Right lobe of liver (tissue), 6 donors: ENCODE measurements around the gene RBP2. TPM values are rescaled to one million over a fixed set of nuclear protein-coding genes. Genes with fewer than 3 reads are reported as not detected.

Experiments used
- ATAC-seq, 4 donors: fragments of 200-7000 bp; cut with Tn5 transposase; one replicate each; pipeline ENCODE4 v1.9.1; 2020; ENCODE audit warnings: mild to moderate bottlenecking in 4 of 4, moderate library complexity in 4 of 4
- DNase-seq, 3 donors: peaks; one replicate each; pipeline ENCODE4 v3.0.0-alpha.2; 2020
- H3K27ac ChIP-seq, 3 donors: fragments of 200-600 bp; one replicate each; pipeline ENCODE4 v1.8.0; 2022
- H3K27me3 ChIP-seq, 2 donors: fragments of 200-600 bp; one replicate each; pipeline ENCODE4 v1.8.0; 2022
- H3K36me3 ChIP-seq, 4 donors: fragments of 200-600 bp; sonication (generic) in 1 of 4; one replicate each; pipeline versions ENCODE4 v1.5.1 to v1.8.0; 2017 to 2022; ENCODE audit warnings: control low read depth in 1 of 4
- H3K4me1 ChIP-seq, 4 donors: fragments of 200-600 bp; sonication (generic) in 1 of 4; one replicate each; pipeline versions ENCODE4 v1.5.1 to v1.8.0; 2017 to 2022; ENCODE audit warnings: control low read depth in 1 of 4
- H3K4me3 ChIP-seq, 3 donors: fragments of 200-600 bp; one replicate each; pipeline ENCODE4 v1.8.0; 2022
- H3K9me3 ChIP-seq, 4 donors: fragments of 200-600 bp; sonication (generic) in 1 of 4; one replicate each; pipeline versions ENCODE4 v1.5.1 to v1.8.0; 2017 to 2022; ENCODE audit warnings: control low read depth in 1 of 4
- CTCF ChIP-seq, 4 donors: fragments of 200-600 bp in 3 of 4; fragments of 450-650 bp in 1 of 4; IDR thresholded peaks; one replicate each; pipeline versions ENCODE4 v1.5.1 to v1.8.0; 2016 to 2022; ENCODE audit warnings: antibody characterized with exemption in 4 of 4, mild to moderate bottlenecking in 2 of 4
- POLR2A ChIP-seq: fragments of 450-650 bp; IDR thresholded peaks from one replicate; pipeline ENCODE4 v1.6.1; 2017; ENCODE audit warnings: antibody characterized with exemption, mild to moderate bottlenecking
- WGBS: methylation state at CpG from one replicate; pipeline ENCODE4 v1.1.6; 2018; ENCODE audit warnings: low coverage, low lambda C conversion rate; ENCODE audit not compliant: insufficient coverage; ENCODE audit errors: missing lambda C conversion rate; 5-methylcytosine and 5-hydroxymethylcytosine counted together
- intact Hi-C, 2 donors: fragments of 100-400 bp; cut with DNase I; formaldehyde crosslinking; loops; one replicate each; pipeline versions ENCODE4 v1.11.2 to v1.14.1; 2022
- long read RNA-seq: library from polyadenylated mRNA; unstranded; transcript quantifications from one replicate; pipeline ENCODE4 v2.0.0, GENCODE V29; 2019
- total RNA-seq, 6 experiments: library from RNA; depleted of rRNA in 2 of 6; stranded (reverse); fragments of >200 nt in 2 of 6; fragmentation: NEBNext Ultra II Directional in 3 of 6; extraction: Animal tissue kit (Norgen Biotek cat#: 25700) in 3 of 6; gene quantifications; one replicate each; pipeline versions ENCODE4 v1.1.0 to v1.2.4, GENCODE V29; 2016 to 2023
- donor health status: DM: no; HTN: yes; CAD: no.
- donor health status: DM: no; HTN: no; CAD: no.
- donor health status: DM: no; HTN: no; CAD: no.
- donor health status: DM: no; HTN: yes; CAD: no.
- donor health status: DM: no; HTN: yes; CAD: no.

Gene RBP2
- not detected for total RNA-seq
- long read RNA-seq: 0 reads

- WGBS: 71% methylated on average over 4 of the region's 4 CpGs
- DNase-seq: no peak
- intact Hi-C loops: no loop called here
- Histone ChIP-seq H3K4me3 (no peak within 1 kb of the TSS), H3K36me3 (no peaks in the 10 kb centered on the region), H3K9me3 (no peaks in the 10 kb centered on the region), H3K27me3 (no peaks in the 10 kb centered on the region), H3K27ac (no peak within 1 kb of the TSS), H3K4me1 (no peaks in the 10 kb centered on the region)
- TF ChIP-seq POLR2A: no peak
- no peak for TF ChIP-seq CTCF (IDR thresholded peaks at IDR 0.05)
- no peak for ATAC-seq
Observed at GRCh38 chr3:139476348-139476747, at the start of gene RBP2. Gene RBP2, minus strand, starts transcription at chr3:139476516. Its CDS starts 57 bp downstream, at chr3:139476459.

- Histone ChIP-seq H3K27ac (no peak overlapping the region), H3K4me3 (no peak overlapping the region), H3K4me1 (no peaks in the 10 kb centered on the region), H3K36me3 (no peaks in the 10 kb centered on the region), H3K27me3 (no peaks in the 10 kb centered on the region), H3K9me3 (no peaks in the 10 kb centered on the region)
- TF ChIP-seq POLR2A (no peak), CTCF (IDR thresholded peaks at IDR 0.05) (no peak)
- DNase-seq: no peak
- 84% methylated on average over 4 of the region's 7 CpGs for WGBS
- intact Hi-C loops: no loop called here
- ATAC-seq: no peak
Observed at GRCh38 chr3:139524841-139525636, 48.7 kb upstream of the RBP2 start.

- intact Hi-C loops: no loop called here
- no peak for ATAC-seq
- H3K4me1 ChIP-seq: no peaks in the 10 kb centered on the region
- no peak overlapping the region for H3K27ac ChIP-seq
- H3K9me3 ChIP-seq: no peaks in the 10 kb centered on the region
- no CpG with 5 or more reads among the region's 1 CpG for WGBS
- no peaks in the 10 kb centered on the region for H3K36me3 ChIP-seq
- no peak overlapping the region for H3K4me3 ChIP-seq
- DNase-seq: no peak
- TF ChIP-seq CTCF (IDR thresholded peaks at IDR 0.05) (no peak), POLR2A (no peak)
- H3K27me3 ChIP-seq: no peaks in the 10 kb centered on the region
Observed at GRCh38 chr3:139523718-139524117, 47.4 kb upstream of the RBP2 start.

GRCh38 chr3:139523166-139523565 is 46.9 kb upstream of the RBP2 start:
- WGBS: 85% methylated on average over 5 of the region's 5 CpGs
- no peaks in the 10 kb centered on the region for H3K4me1 ChIP-seq
- H3K27me3 ChIP-seq: no peaks in the 10 kb centered on the region
- no peaks in the 10 kb centered on the region for H3K9me3 ChIP-seq
- no peak overlapping the region for H3K4me3 ChIP-seq
- no peak overlapping the region for H3K27ac ChIP-seq
- ATAC-seq (no peak), DNase-seq (no peak)
- no peaks in the 10 kb centered on the region for H3K36me3 ChIP-seq
- intact Hi-C loops: no loop called here
- TF ChIP-seq CTCF (IDR thresholded peaks at IDR 0.05): no peak
- no peak for TF ChIP-seq POLR2A
